Upper lobe of left lung (tissue), 4 donors: Measurements from ENCODE around the gene STEAP4.

Source experiments
- EP300 ChIP-seq, 4 donors: sonication (generic); formaldehyde crosslinking; IDR thresholded peaks; one replicate each; pipeline ENCODE4 v1.5.1; 2017; ENCODE audit warnings: antibody characterized with exemption in 4 of 4, control low read depth in 2 of 4
- POLR2A ChIP-seq, 4 donors: fragments of 450-650 bp; IDR thresholded peaks; one replicate each; pipeline ENCODE4 v1.5.1; 2016 to 2017; ENCODE audit warnings: antibody characterized with exemption in 4 of 4, mild to moderate bottlenecking in 2 of 4

GRCh38 chr7:88347090-88347489 is 40.4 kb upstream of the STEAP4 start:
- TF ChIP-seq EP300 (IDR thresholded peaks at IDR 0.05), result no peak
- no peak for TF ChIP-seq POLR2A (IDR thresholded peaks at IDR 0.05)
